Fibroblast of skin of right quadriceps (primary cell): ENCODE results near the gene MFN2.
"Not testable (repeated sequence)": the region's sequence is repeated elsewhere in the genome, so short reads cannot be mapped to it uniquely, and the experiment has no call there.

Experiments
- DNase-seq: peaks from one replicate; pipeline ENCODE4 v3.0.0-alpha.2; 2013

MFN2 gene

GRCh38 chr1:12028957-12029511 lies 48.8 kb downstream of the MFN2 start:
- no peak for DNase-seq

DNA sequence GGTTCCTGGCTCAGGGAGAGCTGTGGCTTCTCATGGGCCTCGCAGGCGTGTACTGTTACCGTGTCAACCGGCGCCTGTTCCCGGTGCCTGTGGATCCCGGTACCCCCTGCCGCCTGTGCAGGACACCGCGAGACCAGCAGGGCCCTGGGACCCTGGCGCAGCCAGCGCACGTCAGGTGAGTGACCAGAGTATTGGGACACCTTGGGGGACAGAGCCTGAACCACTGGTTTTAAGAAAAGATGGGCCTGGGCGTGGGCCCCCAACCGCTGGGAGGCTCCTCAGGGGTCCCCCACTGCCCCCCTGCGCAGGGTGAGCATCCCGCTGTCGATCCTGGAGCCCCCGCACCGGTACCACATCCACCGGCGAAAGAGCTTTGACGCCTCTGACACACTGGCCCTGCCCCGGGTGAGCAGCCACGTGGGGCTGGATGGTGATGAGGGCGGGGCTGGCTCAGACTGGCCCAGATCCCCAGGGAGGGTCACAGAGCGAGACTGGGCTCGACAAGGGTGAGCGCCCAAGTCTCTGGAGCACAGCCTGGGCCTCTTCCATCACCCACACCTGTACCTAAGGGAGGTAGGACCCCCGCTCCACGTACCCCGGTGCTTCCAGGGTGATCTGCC lies 49.6 kb downstream of the MFN2 start:
- DNase-seq, result no peak

DNA sequence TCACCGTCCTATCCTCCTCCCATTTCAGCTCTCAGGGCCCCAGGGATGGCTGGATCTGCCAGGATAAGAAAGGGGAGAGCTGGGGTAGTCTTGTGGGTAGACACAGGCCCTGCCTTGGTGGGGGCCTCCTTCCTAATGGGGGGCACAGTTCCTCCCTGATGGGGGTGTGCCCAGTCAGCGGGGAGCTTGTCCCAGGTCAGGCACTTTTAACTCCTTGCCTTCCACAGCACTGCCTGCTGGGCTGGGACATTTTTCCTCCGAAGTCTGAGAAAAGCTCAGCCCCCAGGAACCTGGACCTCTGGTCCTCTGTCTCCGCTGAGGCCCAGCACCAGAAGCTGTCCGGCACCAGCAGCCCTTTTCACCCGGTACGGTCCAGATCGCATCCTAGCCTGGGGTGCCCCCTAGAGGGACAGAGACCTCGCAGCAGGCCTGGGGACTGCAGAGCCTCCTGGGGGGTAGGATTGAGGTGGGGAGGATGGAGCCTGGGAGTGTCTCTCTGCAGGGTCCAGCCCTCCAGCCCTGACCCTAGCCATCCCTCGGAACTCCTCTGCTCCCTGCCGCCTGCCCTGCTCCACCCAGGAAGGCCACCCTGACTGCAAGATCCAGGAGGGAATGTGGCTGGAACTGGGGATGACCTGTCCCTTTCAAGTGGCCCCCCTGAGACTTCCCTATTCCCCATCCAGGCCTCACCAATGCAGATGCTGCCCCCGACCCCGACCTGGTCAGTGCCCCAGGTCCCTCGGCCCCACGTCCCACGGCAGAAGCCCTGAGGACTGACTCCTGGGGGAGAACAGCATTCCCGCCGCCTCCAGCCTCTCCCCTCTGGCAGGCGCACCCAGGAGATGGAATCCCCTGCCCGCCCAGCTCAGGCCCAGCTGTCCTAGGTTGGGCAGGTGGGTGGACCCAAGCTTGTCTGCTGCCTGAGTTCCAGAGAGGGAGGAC lies 51.1 kb downstream of the MFN2 start:
- no peak for DNase-seq

DNA sequence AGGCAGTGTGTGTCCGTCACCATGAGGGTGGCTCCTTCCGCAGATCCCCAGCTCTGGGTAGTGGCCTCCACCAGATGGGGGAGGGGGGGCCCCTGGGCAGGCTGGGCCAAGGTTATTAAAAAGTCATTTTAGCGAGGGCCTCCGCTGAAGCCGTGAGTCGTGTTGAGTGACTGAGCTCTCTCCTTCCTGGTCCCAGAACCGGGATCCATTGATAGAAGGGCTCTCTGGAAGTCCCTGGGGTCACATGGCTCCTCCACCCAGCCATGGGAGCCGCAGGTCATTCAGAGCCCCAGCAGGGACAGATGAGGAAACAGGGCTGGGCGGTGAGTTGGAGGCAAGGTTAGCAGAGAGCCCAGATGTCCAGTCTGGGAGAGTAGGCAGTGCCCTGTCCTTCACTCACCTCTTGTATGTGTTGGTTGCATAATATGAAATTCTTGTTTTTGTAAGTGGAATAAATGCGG lies 51.9 kb downstream of the MFN2 start:
- DNase-seq, result no peak

DNA sequence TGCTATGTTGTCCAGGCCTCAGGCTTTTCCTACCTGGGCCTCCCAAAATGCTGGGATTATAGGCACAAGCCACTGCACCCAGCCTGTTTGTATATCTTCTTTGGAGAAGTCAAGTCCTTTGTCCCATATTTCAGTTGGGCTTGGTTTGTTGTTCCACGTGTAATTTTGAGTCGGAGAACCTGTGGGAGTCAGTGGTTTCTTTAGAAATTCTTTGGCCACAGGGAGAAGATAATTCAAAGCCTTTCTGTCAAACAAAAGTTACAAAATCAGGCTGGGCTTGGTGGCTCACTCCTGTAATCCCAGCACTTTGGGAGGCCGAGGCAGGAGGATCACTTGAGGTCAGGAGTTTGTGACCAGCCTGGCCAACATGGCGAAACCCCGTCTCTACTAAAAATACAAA lies 53.2 kb downstream of the MFN2 start:
- DNase-seq, result not testable (repeated sequence)

DNA sequence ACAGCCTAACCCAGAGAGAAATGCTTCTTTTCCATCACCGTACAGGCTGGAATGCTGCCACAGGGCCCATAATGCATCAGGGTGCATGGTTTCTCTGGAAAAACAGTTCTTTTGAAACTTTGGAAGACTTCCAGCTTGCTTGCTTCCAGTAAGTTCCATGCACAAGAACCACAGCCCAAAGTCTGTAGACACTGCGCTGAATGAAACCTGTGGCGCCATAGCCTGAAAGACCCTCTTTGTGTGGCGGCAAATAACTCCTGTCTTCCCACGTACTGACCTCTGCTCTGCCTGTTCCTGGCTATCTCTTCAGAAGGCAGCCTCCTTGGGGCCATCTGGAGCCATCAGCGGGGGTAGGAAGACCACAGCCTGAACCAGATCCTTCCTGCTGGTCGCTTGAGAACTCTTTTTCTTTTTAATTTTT lies 54.1 kb downstream of the MFN2 start:
- peak; percentile 31 for DNase-seq

DNA sequence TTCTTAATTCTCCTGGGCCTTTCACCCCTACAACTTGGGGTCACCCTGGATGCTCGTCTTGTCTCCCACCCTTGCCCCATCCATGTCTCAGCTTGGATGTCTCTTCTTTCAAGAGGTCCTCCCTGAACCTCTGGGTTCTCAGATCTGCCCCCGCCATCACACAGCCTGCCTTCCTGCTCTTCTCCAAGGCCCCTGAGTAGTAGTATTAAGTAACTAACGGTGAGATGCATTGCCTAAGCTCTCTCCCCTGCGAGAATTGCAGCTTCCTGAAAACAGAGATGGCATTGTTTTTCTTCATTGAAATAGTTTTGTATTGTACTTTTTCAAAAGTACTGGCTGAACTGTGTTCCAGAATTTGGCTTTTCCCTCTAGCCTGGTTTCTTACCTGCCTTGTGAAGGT lies 55.1 kb downstream of the MFN2 start:
- no peak for DNase-seq

GRCh38 chr1:12037486-12038355 lies 57.5 kb downstream of the MFN2 start:
- no peak for DNase-seq

DNA sequence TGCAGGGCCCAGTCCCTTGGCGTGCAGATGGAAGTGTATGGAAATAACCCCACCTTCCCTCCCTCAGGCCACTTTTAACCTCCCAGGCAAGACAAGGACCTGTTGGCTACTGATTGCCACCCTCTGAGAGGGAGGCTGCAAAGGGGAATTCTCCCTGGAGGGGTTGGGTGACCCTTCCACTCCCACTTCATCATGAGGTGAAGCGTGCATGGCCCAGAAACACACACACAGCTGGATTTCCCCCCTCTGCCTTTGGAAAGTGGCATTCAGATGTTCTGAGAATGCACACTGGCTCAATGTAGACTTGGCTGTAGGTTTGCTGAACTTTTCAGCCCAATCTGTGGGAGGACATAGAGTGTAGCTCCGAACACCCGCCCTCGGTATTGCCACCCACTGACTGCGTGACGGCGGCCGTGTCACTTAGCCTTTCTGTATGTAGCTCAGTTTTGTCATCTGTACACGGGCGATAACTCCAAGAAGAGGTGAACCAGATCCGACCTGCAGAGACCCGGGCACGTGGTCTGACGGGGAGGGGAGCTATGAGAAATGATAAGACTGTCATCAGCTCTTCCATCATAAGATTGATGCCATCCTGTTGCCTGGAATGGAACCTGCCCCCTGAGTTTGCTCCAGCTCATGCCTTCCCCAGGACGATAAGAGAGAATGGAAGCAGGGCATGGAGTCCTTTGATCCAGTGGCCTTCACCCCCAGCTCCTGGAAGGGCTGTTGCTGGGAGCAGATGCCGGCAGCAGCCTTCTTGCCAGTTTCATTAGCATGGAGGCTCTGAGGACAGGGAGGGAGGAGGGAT lies 58.3 kb downstream of the MFN2 start:
- DNase-seq, result no peak

DNA sequence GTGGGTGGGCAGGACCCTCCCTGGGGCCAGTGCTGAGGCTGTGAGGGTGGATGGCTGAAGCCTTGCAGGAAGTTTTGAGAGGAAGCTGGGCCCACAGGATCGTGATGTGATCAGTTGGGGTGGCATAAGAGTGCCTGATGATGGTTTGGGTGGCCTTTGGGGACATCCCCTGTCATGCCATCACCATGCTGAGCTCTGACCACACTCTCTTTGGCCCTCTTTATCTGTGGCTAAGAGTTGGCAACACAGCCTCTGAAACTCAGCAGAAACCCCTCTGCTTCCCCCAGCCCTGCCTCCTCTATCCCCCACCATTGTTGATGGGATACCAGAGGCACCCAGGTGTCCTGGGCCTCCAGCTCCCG lies 58.9 kb downstream of the MFN2 start:
- no peak for DNase-seq

GRCh38 chr1:12039824-12040456 lies 59.7 kb downstream of the MFN2 start:
- not testable (repeated sequence) for DNase-seq

GRCh38 chr1:12040457-12041051 lies 60.3 kb downstream of the MFN2 start:
- DNase-seq, result peak; percentile 94

GRCh38 chr1:12044187-12044877 lies 64.1 kb downstream of the MFN2 start:
- DNase-seq, result not testable (repeated sequence)

DNA sequence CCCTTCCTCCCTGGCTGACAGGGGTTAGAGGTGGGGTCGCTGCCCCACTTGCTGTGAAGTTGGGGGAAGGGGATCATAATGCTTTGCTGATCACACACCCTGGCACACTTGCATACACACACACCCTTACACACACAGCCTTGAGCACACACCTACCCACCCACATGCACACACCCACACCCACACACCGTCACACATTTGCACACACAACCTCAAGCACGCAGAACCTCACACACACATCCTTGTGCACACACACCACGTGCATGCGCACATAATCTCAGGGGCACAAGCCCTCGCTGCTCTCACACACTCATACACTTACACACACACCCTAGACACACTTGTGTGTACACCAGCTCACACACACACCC lies 66.5 kb downstream of the MFN2 start:
- DNase-seq, result no peak

- DNase-seq, result peak; percentile 13
These were observed 67.1 kb downstream of the MFN2 start for GRCh38 chr1:12047120-12047876.

DNA sequence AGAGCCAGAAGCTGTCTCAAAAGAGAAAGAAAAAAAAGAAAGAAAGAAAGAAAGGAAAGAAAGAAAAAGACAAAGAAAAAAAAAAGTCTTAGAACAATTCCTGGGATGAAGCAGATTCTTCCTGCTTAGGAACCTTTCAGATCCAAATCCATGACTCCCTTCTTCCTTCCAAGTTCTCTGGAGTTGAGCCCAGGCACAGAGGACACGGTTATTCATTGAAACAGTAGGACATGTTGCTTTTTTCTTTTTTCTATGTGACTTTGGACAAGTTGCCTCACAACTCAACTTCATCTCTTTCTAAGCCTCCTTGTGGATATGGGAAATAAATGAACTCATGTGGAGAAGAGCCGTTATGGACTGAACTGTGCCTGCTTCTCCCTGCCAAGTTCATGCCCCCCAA lies 68.1 kb downstream of the MFN2 start:
- no peak for DNase-seq

GRCh38 chr1:12049616-12050015 lies 69.4 kb downstream of the MFN2 start:
- no peak for DNase-seq

DNA sequence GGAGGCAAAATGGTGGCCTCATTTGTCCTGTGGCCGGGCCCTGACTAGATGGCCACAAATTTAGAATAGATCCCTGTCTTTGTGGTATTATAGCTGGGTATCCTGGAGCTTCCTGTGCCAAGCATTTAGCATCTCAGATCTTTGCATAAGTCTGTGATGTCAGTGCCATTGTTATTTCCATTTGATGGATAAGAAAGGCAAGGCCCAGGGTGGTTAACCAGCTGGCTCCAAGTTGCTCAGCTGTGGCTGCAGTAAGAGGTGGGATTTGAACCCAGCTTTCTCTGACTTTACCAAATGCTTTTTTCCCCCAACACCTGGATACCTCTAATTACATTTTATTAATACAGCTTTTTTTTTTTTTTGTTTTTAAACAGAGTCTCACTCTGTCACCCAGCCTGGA lies 71.1 kb downstream of the MFN2 start:
- no peak for DNase-seq

- DNase-seq, result peak; percentile 75
These were observed 71.8 kb downstream of the MFN2 start for GRCh38 chr1:12052008-12052573.
